IPS-NIHi7 (cell line): ENCODE measurements around the gene LCA5L.
"Not testable (repeated sequence)": the region's sequence is repeated elsewhere in the genome, so short reads cannot be mapped to it uniquely, and the experiment has no call there.

Experiments used
- DNase-seq: peaks from one replicate; pipeline ENCODE4 v3.0.0; 2012; ENCODE audit warnings: mixed read lengths; ENCODE audit errors: extremely low spot score

The LCA5L gene

DNA sequence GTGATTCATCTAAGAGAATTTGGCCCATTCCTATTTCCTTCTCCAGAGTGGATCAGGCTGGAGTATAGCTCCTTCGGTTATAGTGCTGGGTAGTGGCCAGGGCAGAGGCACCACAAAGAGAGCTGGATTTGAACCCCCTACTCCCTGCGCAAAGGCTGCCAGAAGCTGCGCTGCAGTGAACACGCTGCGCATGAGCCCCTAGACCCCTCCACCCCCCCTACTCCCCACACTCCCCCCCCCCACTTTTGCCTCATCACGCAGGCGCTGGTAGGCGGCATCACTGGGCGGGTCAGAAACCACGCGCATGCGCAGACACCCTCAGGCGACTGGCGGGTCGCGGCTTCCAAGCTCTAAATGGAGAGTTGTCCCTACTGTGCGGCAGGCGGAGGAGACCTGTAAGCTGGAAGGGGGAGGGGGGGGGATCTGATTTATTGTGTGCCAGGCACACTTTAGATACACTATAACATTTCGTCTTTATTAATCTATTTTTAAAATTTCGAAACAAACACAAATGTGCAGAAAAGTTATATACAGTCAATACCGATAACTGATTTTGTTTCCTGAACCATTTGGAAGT is 58.0 kb downstream of the LCA5L start:
- peak; percentile 96 for DNase-seq

DNA sequence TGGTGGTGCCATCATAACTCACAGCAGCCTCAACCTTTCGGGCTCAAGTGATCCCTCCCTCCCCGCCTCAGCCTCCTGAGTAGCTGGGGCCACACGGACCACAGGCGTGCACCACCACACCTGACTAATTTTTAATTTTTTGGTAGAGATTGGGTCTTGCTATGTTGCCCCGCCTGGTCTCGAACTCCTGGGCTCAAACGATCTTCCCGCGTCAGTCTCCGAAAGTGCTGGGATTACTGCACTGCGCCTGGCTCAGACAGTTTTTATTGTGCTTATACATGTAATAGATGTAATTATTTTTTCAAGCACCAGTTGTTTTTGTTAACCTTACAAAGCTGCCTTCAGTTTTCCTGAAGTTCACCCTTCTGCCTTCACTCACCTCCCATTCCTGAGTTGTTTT is 58.7 kb downstream of the LCA5L start:
- DNase-seq = no peak

DNA sequence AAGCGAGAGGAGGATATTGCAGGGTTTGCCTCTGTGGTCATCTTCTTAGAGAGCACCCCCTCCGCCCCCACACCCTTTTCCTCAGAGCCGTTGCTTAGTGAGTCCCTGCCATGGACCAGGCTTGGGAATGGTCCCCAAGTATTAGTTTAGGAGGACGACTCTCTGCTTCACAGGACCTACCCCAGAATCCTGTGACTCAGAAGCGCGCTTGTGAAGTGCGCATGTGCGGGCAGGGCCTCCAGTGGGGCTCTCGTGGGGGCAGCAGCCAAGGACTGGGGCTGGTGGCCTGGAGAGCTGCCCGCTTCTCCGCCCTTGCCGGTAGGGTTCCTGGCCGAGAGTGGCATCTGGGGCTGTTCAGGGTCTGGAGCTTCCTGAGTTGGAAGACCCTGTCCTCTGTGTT is 59.4 kb downstream of the LCA5L start:
- no peak for DNase-seq

DNA sequence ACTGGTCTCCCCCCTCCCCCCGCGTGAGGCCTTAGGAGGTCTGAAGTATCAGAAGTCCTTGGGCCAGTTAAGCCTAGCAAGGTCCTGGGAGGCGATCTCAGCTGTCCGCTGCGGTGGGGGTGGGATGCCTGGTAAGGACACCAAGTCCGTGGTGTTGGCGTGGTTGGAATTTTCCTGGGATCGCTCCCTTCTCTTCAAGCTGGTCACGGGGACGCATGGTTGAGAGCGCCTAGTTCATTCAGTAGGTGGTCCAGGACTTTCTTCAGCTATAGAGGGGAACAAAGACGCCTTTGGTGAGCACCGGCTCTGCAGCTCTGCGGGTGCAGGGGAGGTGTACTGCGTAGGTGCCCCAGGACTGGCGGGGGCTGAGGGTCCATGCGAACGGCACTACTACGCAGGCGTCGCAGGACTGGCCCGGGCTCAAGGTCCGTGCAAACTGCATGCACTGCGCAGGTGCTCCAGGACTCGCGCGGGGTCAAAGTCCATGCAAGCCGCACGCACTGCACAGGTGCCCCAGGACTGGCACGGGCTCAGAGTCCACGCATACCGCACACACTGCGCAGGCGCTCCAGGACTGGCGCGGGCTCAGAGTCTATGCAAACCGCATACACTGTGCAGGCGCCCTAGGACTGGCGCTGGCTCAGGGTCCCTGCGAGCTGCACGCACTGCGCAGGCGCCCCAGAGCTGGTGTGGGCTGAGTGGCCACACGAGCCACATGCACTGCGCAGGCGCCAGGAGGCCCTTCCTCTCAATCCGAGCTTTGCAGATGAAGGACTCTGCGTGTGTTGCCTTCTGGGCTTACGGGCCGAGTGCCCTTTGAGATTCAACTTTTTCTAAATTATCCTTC is 60.1 kb downstream of the LCA5L start:
- DNase-seq = no peak

DNA sequence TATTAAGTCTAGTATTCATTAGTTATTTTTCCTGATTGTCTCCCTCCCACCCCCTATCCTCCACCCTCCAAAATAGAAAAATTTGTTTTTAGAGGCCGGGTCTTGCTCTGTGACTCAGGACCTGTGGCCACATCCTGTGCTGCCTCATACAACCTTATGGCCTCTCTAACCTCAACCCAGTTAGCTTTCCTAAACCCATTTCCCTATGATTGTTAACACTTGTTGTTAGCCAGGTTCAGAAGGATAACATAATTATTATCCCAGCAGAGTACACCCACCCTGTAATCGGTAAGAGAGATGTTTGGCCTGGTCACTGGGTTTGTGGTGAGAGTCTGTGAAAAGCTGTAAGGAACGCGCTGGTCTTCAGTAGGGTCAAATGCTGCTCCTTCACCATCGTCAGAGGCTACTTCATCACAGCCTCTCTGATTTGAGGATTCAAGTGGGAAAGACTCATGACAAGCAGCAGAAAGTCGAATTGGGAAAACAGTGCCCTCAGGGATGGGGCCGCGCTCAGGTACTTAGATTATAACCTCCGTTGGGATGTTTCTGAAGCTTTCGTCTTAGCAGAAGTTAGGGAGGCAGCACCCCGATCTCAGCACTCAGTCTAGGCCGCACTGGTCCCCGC is 60.8 kb downstream of the LCA5L start:
- no peak for DNase-seq

DNA sequence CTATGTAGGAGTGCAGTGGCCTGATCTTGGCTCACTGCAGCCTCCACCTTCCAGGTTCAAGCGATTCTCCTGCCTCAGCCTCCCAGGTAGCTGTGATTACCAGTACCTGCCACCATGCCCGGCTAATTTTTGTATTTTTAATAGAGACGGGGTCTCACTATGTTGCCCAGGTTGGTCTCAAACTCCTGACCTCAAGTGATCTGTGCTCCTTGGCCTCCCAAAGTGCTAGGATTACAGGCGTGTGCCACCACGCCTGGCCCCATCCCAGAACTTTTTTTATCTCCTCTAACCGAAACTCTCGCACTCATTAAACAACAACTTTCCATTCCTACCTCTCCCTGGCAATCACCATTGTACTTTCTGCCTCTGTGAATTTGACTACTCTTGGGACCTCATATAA is 63.5 kb downstream of the LCA5L start:
- DNase-seq = not testable (repeated sequence)

DNA sequence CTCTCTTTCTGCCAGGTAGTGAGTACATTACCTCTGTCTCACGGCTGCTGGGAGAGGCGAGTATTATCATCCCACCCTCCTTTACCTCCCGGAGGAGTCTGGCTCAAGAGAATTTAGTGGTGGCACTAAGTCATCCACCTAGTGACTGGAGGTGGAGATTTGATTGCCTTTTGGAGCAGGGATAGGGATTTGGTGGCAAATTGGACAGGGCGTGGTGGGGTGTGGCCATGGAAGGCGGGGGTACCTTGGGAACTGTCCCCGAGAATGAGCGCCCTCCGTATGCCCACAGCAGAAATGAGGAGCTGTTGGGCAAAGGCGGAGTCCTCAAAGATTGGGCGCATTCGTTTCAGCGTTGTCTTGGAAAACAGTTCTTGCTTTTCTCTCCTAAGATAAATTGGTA is 64.6 kb downstream of the LCA5L start:
- DNase-seq = no peak

DNA sequence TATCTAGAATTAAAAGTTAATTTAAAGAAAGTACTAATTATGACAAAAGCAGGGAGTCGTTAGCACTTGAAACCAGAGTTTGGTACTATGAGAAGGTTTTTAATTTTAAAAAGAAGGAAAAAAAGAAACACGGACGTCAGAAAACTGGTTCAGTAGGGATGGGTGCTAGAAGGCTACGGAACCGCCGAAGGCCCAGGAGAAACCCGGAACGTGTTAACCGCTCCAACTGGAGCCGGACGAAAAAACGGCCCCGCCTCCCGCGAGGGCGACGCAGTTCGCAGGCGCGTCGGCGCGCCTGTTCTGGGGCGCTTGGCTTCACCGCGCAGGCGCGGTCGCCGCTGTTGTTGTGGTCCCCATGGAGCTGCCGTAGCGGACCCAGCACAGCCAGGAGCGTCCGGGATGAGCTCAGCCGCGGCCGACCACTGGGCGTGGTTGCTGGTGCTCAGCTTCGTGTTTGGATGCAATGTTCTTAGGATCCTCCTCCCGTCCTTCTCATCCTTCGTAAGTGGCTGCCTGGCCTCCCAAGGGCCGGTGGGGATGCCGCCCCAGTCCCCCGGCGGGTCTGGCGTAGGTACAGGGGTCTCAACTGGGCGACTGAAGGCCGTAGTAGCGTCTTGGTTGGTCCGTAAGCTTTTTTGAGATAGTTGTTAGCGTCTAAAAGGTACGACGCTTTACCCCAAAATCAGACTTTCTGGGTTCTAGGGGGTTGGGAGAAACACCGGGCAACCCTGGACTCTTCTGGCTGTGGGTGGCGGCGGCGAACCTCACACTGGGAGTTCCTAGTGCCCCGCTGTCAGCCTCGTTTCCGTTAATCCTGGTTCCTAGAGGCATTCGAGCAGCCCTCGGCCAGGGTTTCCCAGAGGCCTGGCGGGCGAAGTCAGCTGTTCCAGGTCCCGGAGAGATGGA is 65.3 kb downstream of the LCA5L start:
- DNase-seq = peak; percentile 97

DNA sequence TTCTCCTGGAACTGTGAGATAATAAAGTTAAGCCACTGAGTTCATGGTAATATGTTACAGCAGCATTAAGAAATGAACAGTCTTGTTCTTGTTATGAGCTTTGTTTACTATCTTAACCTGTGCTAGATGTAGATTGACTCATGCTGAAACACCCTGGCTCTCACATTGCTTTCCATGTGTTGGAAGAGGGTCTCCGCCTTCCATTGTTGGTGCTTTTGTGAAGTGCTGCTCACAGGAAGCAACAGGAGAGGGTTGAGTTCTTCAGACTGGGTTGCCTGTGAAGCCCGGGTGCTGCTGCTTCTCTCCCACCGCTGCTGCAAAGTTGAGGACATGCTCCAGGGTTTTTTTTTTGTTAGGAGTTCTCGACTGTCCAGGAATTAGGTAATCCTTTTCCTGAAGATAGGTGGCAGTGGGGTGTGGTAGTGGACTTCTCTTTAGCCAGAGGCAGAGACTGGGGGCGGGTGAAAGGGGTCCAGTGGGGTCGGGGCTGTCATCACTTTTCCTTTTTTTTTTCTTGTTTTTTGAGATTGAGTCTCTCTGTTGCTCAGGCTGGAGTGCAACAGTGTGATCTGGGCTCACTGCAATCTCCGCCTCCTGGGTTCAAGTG is 68.0 kb downstream of the LCA5L start:
- DNase-seq = no peak

DNA sequence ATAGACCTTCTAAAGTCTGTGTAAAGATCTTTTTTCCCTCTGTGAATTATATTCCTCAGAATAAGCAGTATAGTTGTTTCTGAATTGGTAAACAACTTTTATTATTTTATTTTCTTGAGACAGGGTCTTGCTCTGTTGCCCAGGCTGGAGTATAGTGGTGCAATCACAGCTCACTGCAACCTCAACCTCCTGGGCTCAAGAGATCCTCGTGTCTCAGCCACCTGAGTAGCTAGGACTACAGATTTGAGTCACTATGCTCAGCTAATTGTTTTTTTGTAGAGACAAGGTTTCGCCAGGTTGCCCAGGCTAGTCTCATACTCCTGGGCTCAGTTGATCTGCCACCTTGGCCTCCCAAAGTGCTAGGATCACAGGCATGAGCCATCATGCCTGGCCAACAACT is 70.1 kb downstream of the LCA5L start:
- DNase-seq = no peak

DNA sequence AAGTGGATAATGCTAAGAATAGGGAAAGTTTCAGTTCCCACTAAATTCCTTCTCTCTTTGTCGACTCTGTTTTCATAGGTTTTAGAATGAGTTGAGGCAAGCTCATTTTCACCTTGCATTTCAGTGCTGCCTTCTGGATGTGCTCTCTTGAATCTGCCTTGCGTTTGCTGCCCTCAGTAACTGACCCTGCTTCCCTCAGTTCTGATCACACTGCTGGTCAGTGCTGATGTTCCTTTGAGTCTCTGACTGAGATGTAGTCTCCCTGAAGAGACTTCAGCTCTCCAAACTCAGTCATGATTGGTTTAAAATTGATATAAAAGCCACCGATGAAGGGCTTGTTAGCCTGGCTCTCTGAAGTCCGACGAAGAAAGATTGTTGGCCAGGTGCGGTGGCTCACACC is 71.5 kb downstream of the LCA5L start:
- no peak for DNase-seq

DNA sequence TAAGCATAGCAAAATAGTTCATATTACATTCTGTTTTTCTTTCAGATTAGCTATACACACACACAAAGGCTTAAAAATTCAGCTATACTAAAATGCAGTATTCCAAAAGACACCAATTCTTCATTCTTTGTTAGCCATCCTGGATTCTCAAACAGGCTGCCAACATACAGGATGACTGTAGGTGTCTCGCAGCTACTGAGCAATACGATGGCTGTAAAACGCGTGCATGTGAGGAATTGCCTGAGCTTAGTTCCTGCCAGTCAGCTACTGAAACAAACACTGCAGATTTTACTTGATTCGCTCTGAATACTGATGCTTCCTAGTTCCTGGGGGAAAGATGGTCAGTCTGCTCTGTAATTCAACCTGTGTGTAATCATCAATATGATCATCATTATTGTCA is 71.9 kb downstream of the LCA5L start:
- DNase-seq = no peak

DNA sequence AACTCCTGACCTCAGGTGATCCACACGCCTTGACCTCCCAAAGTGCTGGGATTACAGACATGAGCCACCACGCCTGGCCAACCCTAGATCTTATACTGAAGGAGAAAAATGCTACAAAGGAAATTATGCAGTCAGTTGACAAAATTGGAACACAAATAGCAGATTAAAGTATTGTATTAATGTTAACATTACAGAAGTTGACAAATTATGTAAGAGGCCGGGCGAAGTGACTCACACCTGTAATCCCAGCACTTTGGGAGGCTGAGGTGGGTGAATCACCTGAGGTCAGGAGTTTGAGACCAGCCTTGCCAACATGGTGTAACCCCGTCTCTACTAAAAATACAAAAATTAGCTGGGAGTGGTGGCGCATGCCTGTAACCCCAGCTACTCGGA is 75.7 kb downstream of the LCA5L start:
- not testable (repeated sequence) for DNase-seq

DNA sequence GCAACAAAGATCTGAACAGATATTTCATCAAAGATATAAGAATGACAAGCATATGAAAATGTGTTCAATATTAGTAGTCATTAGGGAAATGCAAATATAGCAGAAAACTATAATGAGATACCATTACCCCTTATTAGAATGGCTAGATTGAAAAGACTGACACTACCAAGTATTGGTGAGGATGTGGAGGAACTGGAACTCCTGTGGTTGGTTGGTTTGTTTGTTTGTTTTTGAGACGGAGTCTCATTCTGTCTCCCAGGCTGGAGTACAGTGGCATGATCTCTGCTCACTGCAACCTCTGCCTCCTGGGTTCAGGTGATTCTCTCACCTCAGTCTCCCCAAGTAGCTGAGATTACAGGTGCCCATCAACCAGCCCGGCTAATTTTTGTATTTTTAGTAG is 77.8 kb downstream of the LCA5L start:
- DNase-seq = no peak

DNA sequence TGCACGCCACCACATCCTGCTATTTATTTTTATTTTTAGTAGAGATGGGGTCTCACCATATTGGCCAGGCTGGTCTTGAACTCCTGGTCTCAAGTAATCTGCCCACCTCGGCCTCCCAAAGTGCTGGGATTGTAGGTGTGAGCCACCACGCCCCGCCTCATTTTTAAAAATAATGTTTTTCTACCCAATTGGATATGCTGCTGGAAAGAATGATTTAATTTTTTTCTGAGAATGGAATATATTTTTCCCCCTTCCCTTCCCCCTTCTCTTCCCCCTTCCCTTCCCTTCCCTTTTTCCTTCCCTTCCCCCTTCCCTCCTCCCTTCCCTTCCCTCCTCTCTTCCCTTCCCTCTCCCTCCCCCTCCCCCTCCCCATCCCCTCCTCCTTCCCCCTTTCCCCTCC is 79.0 kb downstream of the LCA5L start:
- DNase-seq = no peak

DNA sequence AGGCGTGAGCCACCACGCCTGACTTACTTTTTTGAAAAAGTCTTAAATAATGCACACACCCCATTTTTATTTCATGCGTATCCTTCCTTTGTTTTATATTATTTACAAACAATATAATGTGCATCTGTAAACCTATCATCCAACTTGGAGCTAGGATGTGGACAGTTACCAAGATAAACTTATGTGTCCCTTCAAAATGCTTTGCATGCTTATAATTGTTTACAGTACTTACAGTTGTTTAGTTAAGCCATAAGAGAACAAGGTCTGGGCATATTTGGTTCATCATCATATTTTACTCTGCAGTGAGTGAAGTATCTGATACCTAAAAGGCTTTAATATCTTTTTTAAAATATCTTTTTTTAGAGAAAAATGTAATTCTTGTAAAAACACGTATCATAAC is 80.6 kb downstream of the LCA5L start:
- DNase-seq = no peak

DNA sequence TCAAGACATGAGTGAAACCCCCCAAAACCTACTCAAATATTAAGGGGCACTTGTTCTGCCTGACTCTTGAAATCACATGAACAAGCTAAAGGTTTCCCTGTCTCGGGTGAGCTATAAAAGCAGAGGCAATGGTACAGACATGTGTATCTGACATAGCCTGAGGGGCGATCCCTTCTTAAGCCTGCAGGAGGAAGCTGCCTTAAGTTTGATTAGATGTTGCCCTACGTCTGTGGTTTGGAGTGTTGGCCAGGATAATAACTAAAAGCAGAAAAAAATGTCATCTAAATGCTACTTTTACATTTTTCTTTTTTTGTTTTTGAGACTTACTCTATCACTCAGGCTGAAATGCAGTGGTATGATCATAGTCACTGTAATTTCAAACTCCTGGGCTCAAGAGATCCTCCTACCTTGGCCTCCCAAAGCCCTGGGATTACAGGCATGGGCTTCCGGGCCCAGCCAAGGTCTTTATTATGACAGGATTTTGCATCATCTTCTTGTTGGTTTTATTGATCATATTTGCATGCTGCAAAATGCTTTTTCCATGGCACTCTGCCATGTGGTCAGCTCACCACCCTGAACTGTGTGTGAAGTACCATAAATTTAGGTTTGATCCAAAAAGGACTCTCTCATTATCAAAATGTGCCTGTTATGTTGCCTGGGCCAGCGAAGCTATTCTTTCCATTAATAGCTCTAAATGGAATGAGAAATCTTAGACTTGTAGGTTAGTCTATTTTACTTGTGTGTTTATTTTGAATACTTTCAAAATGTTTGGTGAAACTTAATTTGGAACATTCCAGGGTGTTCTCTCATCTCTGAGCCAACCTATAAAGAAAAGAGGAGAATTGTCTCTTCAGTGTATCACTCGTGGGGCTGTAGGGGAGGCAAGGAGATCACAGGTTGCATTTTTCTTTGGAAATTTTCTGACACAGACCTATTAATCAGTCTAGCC is 81.7 kb downstream of the LCA5L start:
- DNase-seq = no peak

DNA sequence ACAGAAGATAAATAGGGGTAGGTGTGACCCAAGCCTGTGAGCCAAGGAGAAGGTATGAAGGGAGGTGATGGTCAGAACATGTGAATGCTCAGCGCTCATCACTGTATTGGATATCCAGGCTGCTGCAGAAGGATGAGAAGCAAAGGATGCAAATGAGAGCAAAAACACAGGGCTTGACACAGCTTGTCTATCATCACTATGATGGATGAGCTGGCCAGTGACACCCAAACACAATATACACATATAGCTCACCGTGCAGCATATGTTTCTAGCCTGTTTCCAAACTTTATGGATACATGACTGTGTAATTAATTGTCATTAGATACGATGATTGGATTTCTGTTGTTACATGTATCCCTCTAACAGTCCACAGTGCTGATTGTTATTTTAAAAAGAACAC is 82.8 kb downstream of the LCA5L start:
- DNase-seq = no peak

DNA sequence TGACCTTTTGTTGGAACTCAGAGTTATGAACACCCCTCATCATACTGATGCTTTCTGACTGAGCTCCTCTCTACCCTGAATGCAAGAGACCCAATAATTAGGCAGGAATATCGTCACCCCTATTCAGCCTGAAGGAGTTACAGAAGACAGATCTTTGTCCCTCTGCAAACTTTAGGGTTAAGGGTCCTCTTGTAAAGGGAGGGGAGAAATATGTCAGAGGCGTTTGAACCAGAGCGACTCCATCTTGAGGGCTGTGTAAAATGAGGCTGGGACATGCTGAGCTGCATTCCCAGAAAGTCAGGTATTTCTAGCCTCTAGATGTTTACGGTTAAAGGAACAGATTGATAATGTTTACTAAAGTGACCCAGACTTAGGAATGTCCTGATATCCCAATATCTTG is 86.2 kb downstream of the LCA5L start:
- DNase-seq = no peak
